ENCODE data around the gene ABCC1. TPM values are rescaled to one million over a fixed set of nuclear protein-coding genes. Genes with fewer than 3 reads are reported as not detected.

The ABCC1 gene
- total RNA-seq, 1 experiment from 2014 or later, result 14.6 TPM

DNA sequence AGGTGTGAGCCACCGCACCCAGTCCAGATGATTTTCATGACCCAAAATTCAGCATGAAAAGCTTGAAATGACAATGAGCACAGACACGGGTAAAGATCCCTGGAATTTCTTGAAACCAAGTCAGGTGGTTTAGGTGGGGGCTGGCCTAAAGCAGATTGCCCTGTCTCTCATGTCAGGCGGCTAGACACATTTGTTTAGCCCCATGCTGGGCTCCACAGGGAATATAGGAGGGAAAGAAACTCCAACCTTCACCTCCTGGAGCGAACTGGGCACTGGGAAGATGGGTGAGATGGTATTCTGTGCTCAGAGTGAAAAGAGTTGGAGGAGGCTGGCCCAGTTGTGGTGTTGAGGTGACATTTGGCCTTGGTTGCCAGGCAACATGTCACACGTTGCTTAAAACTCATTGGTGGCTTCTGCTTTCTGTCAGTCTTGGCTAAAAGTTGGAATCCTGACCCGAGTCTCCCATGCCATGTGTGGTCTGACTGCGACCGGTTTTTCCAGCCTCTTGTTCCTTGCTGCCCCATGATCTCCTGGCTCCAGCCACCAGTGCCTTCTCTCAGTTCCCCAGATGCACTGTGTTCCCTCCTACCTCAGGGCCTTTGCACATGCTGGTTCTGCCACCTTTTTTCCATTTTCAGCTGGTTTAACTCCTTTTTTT is 160.2 kb downstream of the ABCC1 start:
- no peak for DNase-seq (ENCODE audit: low spot score)

DNA sequence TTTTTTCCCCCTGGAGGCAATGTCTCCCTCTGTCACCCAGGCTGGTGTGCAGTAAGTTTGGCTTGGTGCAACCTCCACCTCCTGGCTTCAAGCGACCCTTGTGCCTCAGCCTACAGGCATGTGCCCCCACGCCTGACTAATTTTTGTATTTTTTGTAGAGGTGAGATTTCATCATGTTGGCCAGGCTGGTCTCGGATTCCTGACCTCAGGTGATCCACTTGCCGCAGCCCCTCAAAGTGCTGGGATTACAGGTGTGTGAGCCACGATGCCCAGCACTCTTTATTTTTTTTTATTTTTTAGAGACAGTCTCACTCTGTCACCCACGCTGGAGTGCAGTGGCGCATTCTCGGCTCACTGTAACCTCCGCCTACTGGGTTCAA is 160.7 kb downstream of the ABCC1 start:
- DNase-seq (ENCODE audit: low spot score), result no peak

DNA sequence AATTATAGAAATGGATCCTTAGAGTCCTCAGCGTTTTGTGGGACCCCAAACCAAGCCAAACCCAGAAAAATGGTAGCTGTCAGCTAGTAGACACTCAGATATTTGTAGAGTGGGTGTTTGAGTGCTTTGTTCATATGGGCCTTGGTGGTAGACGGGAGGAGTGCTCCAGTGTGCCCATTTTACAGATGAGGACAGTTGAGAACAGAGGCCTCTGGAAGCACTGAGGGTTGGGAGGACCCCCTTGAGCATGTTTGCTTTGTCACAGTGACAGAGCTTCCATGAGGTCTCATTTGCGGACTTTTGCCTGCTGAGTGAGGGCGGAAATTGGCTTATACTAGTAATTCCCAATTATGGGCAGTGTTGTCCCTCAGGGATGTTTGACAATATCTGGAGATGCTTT is 162.2 kb downstream of the ABCC1 start:
- DNase-seq (ENCODE audit: low spot score), result no peak

DNA sequence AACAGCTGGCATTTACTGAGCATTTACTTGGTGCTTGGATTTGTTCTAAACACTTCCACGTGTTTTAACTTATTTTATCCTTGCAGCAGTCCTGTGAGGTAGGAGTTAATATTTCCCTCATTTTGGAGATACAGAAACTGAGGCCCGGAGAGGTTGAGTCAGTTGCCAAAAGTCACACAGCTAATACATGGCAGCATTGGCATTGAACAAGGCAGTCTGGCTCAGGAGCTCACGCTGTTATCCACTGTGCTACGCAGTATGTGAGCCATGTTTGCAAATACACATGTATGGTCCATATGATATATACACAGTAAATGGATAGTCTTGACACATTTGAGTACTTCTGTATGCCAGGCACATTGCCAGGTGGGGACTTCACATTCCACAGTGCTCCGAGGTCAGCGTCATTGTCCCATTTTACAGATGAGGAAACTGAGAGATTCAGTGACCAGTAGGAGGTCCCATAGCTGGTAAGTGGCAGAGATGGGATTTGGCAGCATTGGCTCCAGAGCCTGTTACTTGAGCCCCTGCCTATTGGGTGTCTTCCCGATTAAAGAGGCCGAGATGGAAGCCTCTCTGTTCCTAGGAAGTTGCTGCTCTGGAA is 163.1 kb downstream of the ABCC1 start:
- DNase-seq (ENCODE audit: low spot score), result no peak

DNA sequence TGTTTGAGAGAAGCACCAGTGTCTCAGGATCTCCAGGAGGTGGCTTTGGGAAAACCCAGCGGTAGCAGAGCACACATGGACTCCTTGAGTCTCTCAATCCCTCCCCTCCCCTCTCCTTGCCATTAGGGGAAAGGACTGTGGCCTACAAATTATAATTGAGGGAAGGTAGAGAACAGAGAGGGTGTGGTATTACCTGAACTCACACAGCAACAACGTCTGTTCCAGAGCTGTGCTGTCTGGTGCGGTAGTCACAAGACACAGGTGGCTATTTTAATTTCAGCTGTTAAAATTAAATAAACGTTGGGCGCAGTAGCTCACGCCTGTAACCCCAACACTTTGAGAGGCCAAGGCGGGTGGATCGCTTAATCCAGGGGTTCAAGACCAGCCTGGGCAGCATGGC is 163.7 kb downstream of the ABCC1 start:
- no peak for DNase-seq (ENCODE audit: low spot score)

DNA sequence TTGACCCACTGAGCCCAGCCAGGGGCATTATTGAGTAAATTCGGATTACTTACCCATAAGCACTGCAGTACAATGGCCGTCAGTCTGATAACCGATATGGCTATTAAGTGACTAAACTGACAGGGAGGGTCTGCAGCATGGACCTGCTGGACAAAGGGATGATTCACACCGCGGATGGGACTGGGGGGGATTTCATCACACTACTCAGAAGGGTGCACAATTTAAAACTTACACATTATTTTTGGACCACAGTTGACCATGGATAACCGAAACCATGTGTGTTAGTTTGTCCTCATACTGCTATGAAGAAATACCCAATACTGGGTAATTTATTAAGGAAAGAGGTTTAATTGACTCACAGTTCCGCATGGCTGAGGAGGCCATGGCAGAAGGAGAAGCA is 167.4 kb downstream of the ABCC1 start:
- DNase-seq (ENCODE audit: low spot score), result no peak

DNA sequence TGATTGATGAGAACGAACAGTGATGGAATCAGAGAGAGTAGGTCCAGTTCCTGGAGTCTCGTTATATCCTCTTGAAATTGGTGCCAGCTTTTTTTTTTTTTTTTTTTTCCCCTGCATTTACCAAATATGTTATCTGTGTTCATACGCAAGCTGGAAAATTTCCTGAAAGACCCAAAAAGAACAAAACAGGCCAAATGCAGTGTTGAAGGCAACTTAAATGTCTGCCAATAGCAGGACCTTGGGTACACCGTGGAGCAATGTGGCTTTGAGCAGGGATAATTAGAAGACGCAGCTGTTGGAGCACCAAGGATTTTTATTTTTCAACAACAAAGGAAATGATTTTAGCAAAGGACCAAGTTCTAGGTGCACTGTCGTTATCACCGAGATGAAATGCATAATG is 168.9 kb downstream of the ABCC1 start:
- DNase-seq (ENCODE audit: low spot score), result no peak

DNA sequence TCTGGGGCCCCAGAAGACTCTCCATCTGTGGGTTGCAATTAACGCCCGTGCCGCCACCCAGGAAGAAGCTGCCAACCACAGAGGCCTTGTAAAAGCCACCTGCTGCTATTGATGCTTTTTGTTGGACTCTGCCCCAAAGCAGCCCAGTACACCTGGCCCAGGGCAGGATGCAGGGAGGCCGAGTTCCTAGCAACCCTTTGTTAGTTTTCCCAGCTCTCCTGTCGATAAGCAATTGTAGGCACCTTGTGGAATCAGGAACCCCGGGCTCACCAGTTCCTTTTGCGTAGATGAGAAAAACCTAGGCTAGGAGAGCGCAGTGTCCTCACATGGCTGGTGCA is 170.6 kb downstream of the ABCC1 start:
- DNase-seq (ENCODE audit: low spot score), result no peak

DNA sequence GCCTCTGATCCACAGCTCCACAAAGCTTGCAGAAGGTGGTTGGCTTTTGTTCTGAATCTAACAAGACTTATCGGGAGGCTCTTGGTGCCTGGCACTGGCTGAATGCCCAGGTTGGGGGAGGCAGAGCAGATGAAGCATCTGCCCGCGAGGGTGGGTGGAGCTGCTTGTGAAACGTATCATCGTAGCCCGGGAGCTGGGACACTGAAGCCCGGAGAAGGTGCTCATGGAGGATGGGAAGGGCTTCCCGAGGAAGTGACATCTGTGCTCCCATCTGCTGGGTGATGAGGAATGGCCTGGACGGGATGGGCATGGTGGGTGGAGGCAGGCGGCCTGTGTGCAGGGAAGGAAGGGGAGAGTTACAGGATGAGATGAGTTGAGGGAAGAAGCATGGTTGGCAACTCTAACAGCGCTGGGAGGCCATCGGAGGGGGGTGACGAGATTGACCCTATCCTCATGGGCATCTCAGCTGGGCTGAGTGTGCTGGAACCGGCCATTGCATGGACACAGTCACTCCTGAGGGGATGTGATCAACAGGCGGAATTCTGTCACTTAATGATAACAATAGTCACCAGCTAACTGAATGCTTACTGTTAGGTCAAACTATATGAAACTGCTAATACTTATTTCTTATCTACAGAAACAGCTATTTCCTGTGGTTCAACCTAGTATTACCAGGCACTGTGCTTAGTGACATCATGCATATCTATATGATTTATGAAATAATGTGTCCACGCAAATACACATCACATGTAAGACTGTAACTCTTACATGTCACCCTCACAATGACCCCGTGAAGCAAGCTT is 171.2 kb downstream of the ABCC1 start:
- DNase-seq (ENCODE audit: low spot score), result no peak

DNA sequence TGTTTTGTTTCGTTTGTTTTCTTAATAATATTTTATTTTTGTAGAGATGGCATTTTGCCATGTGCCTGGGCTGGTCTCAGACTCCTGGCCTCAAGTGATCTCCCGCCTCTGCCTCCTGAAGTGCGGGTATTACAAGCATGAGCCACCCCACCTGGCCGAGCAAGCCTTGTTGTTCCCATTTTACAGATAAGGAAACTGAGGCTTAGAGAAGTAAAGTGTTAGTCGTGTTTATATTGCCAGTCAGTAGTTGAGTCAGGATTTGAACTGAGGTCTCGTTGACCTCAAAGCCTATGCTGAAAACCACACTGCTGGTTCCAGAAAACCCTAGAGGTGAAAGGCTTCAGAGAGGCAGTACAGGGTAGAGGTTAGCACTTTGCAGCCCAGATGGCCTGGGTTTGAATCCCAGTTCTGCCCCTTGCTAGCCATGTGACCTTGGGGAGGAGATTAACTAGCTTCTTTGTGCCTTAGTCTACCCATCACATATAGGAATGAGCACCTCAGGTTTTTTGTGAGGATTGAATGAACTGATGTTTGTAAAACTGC is 171.8 kb downstream of the ABCC1 start:
- no peak for DNase-seq (ENCODE audit: low spot score)

DNA sequence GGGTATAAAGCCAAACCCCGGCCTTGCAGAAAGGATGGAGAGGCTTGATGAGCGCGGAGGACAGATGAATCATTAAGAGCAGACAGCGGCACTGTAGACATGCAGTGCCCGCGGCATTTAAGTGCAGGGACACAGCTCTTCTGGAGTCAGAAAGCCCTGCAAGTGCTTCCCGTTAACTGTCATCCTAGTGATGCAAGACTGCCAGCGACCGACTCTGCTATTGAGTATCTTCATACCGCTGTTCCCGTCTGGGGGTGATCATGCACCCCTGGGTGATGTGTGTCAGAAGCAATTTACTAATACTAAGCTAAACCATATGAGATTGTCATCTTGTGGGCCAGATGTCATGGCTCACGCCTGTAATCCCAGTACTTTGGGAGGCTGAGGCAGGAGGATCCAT is 172.8 kb downstream of the ABCC1 start:
- no peak for DNase-seq (ENCODE audit: low spot score)

DNA sequence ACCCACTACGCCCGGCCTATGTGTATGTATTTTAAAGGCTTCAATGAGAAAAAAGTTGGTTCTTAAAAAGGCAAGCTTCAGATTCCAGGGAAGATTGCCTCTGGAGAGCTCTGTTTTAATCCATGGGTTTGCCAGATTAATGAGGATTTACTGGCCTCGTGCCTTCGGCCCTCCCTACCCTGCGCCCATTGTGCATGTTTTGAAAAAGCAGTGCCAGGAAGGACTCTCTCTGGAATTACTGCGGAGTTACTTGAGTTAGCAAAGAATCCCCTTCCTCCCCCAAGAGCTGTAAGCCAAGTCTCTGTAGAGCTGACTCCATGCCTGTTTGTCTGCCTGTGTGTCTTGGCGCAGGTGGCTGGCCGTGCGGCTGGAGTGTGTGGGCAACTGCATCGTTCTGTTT is 175.0 kb downstream of the ABCC1 start:
- DNase-seq (ENCODE audit: low spot score), result no peak

DNA sequence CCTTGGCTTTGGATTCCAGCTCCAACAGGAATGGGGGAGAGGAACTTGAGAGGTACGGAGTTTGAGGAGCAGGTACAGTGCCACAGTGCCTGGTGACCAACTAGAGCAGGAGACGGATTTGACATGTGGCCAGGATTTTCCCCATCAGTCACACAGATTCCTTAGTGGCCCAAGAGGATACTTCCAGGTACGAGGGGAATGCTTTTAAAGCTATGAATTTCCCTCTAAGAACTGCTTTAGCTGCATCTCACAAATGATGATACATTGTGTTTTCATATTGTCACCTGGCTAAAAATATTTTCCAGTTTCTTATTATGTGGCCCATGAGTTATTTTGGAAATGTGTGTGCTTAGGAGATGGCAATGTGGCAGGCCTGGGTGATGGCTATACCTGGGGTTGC is 175.6 kb downstream of the ABCC1 start:
- DNase-seq (ENCODE audit: low spot score), result no peak

DNA sequence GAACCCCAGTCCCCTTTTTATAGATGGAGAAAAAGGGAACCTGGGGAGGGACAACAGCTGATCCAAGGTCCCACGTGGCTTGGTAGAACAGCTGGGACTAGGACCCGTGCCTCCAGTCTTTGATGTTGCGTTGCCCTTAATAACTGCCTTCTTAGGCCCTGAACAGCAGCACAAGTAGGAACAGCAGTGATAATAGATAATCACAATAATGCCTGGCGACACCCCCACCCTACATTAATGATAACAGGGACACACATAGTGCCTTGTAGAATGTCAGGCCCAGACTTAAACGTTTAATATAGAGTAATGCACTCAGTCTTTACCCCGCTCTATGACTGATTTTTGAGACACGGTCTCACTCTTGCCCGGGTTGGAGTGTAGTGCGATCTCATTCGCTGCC is 177.5 kb downstream of the ABCC1 start:
- no peak for DNase-seq (ENCODE audit: low spot score)

DNA sequence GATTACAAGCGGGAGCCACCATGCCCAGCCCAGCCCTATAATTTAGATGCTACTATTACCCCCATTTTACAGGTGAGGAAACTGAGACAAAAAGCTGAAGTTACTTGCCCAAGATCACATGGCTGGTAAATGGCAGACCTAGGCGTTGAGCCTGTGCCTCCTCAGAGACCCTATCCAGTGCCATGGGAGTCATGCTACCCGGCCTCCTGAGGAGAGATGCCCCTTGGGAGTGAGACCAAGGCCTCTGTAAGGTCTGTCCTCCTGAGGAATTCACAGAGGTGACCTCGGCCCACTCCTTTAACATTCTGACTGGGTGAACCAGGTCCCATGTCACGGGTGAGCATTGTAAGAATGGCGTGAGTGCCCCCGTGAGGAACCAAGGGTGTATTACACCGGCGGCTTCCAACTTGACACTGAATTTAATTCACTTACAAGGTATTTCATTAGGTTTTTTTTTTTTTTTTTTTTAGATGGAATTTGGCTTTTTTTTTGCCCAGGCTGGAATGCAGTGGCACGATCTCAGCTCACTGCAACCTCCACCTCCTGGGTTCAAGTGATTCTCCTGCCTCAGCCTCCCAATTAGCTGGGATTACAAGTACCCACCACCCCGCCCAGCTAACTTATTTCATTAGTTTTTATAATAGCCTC is 178.2 kb downstream of the ABCC1 start:
- peak; percentile 68 for DNase-seq (ENCODE audit: low spot score)

DNA sequence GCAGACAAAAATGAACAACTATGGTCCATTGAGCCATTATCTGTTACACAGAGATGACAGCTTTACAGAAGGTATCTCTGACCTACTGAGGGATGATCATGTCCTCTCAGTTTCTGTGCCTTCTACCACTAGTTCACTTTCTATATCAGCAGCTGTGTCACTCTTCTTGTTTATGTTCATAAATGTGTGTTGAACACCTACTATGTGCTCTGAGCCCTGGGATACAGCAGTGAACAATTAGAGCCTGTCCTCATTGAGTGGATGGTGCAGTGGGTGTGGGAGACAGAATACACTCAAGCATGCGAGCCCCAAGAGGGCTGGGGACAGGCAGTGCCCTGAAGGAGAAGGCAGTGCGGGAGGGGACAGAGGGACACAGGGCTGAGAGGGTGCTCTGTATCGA is 181.8 kb downstream of the ABCC1 start:
- no peak for DNase-seq (ENCODE audit: low spot score)

DNA sequence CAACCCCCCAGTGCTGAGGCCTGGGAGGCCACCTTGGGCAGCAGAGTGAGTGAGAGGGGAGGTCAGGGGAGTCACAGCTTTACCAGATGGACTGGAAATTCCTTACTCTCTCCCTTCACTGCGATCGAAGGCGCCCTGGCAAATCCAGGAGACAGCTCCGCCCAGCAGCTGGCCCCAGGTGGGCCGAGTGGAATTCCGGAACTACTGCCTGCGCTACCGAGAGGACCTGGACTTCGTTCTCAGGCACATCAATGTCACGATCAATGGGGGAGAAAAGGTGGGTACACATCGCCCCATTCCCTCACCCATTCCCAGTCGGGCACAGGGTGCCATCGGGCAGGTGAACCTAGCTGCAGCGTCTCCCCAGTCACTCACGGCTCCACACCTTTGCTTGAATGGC is 182.2 kb downstream of the ABCC1 start:
- no peak for DNase-seq (ENCODE audit: low spot score)

DNA sequence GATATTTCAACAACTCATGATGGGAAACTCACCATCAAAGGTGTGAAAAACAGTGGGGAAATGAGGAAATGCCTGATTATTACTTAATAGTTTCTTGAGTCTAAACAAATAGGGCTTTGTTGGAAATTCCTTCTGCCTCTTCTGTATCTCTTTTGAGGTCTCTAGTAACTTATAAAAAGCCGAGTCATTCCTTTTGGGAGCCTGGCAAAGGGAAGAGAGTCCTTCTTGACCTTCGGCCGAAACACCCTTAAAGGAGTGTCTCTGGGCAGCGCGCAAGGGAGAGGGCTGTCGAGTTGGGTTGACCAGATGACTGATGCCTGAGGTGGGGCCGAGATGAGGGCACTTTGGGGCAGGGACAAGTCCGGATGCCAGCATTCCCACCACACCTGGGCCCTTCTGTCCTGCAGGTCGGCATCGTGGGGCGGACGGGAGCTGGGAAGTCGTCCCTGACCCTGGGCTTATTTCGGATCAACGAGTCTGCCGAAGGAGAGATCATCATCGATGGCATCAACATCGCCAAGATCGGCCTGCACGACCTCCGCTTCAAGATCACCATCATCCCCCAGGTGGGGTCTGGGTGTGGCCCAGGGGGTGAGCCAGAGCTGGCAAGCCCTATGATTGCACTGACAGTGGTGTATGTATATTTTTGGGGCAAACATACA is 184.7 kb downstream of the ABCC1 start:
- no peak for DNase-seq (ENCODE audit: low spot score)

DNA sequence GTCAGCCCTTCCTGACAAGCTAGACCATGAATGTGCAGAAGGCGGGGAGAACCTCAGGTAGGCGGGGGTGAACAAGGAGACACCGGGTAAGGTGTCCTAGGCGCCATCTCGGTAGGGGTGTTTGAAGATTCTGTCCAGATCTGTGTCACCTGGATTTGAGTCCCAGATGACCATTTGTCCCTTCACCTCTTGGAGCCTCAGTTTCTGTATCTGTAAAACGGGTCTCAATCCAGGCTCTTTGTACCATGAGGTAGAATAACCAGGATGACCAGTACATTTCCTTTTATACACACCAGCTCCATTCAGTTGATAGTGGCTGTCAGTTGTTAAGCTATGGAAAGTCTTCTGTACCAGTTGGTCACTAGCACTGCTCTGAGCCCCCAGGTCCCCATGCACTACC is 187.2 kb downstream of the ABCC1 start:
- no peak for DNase-seq (ENCODE audit: low spot score)

DNA sequence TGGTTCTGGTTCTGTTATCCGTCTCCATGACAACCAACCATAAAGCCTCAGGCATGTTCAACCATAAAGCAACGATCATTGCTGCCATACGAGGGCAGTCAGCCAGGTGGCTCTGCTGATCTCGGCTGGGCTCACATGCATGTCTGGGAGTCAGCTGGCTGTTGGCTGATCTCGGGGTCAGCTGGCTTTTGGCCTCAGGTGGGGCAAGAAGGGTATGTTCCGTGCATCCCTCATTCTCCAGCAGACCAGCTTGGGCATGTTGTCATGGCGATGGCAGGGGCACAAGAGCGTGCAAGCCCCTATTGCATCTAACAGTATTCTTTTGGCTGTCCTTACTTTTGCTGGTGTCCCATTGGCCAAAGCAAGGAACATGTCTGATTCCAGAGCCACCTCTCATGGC is 187.7 kb downstream of the ABCC1 start:
- DNase-seq (ENCODE audit: low spot score), result no peak

DNA sequence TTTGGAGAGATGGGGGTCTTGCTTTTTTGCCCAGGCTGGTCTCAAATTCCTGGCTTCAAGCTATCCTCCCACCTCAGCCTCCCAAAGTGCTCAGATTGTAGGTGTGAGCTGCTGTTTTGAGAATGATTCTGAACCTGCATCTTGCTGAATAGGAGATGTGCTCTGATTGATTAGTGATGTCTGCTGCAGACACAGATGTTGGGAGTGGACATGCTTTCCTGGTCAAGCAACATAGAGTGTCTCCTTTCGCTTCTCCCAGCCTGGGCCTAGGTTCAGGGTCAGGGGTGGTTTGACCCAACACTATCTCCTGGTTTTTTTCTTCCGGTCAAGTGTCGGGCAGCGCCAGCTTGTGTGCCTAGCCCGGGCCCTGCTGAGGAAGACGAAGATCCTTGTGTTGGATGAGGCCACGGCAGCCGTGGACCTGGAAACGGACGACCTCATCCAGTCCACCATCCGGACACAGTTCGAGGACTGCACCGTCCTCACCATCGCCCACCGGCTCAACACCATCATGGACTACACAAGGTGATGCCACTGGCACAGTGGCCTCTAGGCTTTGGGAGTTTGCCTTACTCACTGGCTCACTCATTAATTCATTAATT is 188.7 kb downstream of the ABCC1 start:
- no peak for DNase-seq (ENCODE audit: low spot score)

DNA sequence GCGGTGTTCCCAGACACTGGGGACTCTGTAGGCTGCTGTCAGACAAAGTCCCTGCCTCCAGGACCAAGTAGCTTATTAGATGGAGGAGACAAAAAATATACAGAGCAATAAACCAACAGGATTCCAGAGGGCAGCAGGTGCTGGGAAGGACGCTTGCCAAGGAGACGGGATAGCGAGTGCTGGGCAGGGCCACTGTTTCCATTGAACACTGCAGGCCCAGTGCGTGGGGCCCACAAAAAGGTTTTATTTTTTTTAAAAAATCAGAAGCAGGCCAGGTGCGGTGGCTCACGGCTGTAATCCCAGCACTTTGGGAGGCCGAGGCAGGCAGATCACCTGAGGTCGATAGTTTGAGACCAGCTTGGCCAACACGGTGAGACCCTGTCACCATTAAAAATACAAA is 189.6 kb downstream of the ABCC1 start:
- DNase-seq (ENCODE audit: low spot score), result no peak

Measured in A172 (cell line).